ENCODE results near the gene STIM1.

DNA sequence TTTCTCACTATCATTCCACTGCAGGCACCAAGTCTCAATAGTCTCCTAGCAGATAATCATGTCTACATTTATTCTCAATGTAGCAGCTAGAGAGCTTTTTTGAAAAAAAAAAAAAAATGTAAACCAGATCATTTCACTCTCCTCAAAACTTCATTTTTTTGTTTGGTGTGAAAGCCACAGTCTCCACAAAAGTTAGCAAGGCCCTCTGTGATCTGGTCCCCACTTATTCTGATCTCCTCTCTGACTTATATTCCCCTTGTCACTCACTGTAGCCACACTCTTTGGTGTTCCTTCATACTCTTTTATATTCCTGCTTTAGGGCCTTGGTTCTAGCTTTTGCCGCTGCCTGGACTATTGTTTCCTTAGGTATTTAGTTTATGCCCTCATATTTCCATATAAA, 137.5 kb downstream of the STIM1 start:
- TF ChIP-seq, protein P1, sequence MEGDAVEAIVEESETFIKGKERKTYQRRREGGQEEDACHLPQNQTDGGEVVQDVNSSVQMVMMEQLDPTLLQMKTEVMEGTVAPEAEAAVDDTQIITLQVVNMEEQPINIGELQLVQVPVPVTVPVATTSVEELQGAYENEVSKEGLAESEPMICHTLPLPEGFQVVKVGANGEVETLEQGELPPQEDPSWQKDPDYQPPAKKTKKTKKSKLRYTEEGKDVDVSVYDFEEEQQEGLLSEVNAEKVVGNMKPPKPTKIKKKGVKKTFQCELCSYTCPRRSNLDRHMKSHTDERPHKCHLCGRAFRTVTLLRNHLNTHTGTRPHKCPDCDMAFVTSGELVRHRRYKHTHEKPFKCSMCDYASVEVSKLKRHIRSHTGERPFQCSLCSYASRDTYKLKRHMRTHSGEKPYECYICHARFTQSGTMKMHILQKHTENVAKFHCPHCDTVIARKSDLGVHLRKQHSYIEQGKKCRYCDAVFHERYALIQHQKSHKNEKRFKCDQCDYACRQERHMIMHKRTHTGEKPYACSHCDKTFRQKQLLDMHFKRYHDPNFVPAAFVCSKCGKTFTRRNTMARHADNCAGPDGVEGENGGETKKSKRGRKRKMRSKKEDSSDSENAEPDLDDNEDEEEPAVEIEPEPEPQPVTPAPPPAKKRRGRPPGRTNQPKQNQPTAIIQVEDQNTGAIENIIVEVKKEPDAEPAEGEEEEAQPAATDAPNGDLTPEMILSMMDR (IDR thresholded peaks at IDR 0.05; ENCODE audit: insufficient read depth, low read length, poor library complexity, severe bottlenecking) = no peak
- TF ChIP-seq EZH2phosphoT487 (conservative IDR thresholded peaks at IDR 0.05; ENCODE audit: low read length) = no peak

Measured in SU-DHL-6 (cell line).